WI38 (cell line): ENCODE data around the gene KRTAP5-8.
"Not testable (repeated sequence)": the region's sequence is repeated elsewhere in the genome, so short reads cannot be mapped to it uniquely, and the experiment has no call there.

Experiments used
- H3K4me3 ChIP-seq: 2 replicates; pipeline ENCODE4 v1.5.1; 2011; ENCODE audit warnings: low read depth, mild to moderate bottlenecking, control low read depth, low read length
- TF ChIP-seq, protein P1 (sequence below): IDR thresholded peaks from 2 replicates; pipeline ENCODE4 v1.5.1; 2012; ENCODE audit warnings: low read depth, mild to moderate bottlenecking, control low read depth, low read length

The KRTAP5-8 gene

DNA sequence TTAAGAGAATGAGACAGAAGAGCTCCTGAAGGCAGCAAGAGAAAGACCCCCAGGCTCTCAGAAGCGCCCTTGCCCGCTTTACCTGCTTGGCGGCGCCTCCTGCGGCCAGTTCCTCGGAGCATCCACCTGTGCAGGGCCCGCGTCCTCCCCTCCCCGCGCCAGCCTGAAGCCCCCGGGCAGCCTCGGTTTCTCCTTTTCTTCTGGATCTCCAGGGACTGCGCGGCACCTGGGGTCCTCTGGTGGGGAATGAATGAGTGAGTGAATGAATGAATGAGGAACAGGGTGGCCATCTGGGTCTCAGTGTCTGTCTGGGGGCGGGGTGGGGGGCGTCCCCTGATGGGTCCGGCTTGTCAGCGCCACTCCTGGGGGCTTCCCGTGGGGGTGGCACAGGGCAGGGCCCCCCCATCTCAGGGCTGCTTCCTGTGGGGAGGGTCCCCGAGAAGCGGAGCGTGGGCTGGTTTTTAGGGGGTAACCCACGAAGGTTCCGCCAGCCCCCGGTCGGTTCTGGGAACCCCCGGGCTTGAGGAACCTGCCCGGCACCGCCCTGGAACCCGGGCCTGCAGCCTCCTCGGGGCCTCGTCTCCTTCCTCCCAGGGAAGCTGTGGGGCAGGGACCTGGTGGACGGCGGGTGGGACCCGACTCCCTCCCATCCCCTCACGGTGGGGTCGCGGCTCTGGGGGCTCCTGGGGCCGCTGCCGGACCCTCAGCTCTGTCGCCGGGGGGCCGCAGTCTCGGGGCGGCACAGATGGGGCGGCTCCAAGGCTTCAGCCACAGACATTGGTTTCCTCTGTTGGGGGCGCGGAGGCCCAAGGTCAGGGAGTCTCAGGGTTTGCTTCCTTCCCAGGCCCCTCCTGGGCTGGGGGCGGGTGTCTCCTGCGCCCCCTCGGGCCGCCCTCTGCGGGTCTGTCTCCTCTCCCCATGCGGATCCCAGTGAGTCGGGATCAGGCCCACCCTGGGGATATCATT, 19.0 kb upstream of the KRTAP5-8 start:
- TF ChIP-seq, protein P1, sequence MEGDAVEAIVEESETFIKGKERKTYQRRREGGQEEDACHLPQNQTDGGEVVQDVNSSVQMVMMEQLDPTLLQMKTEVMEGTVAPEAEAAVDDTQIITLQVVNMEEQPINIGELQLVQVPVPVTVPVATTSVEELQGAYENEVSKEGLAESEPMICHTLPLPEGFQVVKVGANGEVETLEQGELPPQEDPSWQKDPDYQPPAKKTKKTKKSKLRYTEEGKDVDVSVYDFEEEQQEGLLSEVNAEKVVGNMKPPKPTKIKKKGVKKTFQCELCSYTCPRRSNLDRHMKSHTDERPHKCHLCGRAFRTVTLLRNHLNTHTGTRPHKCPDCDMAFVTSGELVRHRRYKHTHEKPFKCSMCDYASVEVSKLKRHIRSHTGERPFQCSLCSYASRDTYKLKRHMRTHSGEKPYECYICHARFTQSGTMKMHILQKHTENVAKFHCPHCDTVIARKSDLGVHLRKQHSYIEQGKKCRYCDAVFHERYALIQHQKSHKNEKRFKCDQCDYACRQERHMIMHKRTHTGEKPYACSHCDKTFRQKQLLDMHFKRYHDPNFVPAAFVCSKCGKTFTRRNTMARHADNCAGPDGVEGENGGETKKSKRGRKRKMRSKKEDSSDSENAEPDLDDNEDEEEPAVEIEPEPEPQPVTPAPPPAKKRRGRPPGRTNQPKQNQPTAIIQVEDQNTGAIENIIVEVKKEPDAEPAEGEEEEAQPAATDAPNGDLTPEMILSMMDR: no peak

DNA sequence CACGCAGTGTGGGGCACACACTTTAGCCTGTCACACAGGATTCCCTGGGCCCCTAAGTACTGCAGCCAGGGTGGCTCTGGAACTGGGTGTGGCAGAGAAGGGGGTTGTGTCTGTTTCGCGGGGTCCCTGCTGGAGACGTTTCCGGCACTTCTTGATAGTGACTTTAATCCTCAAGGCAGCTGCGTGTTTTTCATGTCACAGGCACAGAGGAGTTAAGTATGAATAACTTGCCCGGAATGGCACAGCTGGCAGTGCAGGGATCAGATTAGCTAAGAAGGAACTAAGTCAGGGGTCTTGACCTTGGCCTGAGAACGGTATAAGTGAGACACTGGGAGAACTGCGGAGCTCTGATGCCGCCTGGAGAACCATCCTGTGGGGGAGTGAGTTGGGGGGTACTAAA, 18.3 kb upstream of the KRTAP5-8 start:
- TF ChIP-seq, protein P1: no peak

More for the DNA sequence above, 19.0 kb upstream of the KRTAP5-8 start:
- H3K4me3 ChIP-seq: no peak overlapping the region

DNA sequence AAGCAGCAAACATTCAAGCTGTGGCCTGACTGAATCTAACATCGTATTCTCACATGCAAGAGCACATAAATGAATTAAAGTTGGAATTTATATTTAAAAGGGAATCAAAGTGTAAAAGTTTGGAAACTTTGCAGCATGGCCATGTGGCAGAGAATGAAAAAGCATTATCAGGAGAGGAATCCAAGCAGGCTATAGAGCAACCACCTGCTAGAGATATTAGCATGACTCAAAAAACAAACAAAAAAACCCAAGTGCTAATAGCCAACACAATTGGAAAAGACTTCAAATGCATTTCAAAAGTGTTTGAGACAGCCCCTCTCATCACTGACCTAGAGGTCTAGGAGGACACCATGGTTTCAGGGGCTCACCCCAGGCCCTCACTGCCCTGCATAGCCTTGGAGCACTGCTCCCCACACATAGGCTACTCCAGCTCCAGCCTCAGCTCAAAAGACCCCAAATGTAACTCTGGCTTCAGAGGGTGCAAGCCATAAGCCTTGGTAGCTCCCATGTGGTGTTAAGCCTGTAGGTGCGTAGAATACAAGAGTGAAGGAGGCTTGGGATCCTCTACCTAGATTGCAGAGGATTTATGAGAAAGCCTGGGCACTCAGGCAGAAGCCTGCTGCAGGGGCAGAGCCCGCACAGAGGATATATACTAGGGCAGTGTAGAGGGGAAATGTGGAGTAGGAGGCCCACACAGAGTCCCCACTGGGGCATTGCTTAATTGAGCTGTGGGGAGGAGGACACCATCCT, 12.5 kb upstream of the KRTAP5-8 start:
- TF ChIP-seq, protein P1: no peak
- no peak overlapping the region for H3K4me3 ChIP-seq

More for the DNA sequence above, 18.3 kb upstream of the KRTAP5-8 start:
- no peak overlapping the region for H3K4me3 ChIP-seq

DNA sequence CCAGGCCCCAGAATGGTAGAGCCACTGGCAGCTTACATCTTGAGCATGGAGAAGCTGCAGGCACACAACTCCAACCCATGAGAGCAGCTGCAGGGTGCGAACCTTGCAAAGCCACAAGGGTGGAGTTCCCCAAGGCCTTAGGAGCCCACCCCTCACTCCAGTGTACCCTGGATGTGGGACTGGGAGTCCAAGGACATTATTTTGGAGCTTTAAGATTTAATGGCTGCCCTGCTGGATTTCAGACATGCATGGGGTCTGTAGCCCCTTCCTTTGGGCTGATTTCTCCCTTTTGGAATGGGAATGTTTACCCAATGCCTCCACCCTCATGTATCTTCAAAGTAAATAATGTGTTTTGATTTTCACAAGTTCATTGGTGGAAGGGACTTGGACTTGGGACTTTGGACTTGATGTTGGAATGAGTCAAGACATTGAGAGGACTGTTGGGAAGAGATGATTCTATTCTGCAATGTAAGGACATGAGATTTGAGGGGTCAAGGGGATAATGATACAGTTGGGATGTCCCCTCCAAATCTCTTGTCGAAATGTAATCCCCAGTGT, 11.8 kb upstream of the KRTAP5-8 start:
- H3K4me3 ChIP-seq: no peak overlapping the region
- TF ChIP-seq, protein P1: no peak

DNA sequence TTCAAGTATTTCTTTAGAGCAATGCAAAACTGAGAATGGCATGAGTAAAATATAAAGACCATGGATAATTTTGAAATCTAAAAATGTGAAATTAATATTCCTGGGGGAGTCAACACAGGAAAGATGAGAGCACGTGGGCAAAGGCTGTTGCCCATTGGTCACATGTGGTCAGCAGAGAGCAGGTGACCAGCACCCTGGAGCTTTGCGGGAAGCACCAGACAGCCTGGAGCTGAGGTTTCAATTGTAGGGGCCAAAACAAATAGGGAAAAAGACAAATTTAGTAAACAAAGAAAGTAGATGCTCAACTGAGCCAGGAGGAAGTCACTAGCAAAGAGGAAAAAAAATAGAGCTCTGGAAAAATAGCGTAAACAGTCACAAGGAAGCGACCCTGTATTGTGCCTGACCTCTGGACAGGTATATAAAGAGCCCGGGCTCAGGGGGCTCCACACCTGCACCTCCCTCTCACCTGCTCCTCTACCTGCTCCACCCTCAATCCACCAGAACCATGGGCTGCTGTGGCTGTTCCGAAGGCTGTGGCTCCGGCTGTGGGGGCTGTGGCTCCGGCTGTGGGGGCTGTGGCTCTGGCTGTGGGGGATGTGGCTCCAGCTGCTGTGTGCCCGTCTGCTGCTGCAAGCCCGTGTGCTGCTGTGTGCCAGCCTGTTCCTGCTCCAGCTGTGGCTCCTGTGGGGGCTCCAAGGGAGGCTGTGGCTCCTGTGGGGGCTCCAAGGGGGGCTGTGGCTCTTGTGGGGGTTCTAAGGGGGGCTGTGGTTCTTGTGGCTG, 10.8 kb upstream of the KRTAP5-8 start, which contains the start of gene KRTAP5-7:
Gene KRTAP5-7 (plus strand): TSS at position 472 of the 780 bp plus-strand sequence. CDS start 34 bp downstream, at position 506.
- not testable (repeated sequence) for H3K4me3 ChIP-seq

DNA sequence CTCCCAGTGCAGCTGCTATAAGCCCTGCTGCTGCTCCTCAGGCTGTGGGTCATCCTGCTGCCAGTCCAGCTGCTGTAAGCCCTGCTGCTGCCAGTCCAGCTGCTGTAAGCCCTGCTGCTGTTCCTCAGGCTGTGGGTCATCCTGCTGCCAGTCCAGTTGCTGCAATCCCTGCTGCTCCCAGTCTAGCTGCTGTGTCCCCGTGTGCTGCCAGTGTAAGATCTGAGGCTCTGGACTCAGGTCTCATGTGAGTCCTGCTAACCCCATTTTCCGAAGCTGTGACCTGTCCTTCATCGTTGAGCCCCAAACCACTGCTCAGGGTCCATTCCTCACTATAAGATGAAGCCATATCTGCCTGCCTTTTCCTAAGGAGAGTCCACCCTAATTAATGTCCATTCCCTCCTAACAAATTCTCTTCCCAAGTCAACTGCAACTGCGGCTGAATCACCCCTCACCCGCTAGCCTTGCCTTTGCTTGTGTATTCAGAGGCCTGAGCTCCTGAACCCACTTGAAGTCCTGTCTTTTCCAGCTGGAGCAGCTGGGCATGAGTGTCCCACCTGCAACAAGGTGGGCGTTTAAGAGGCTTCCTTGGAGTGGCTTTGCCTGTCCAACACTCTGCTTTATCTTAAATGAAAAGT, 10.1 kb upstream of the KRTAP5-8 start:
- TF ChIP-seq, protein P1: no peak

DNA sequence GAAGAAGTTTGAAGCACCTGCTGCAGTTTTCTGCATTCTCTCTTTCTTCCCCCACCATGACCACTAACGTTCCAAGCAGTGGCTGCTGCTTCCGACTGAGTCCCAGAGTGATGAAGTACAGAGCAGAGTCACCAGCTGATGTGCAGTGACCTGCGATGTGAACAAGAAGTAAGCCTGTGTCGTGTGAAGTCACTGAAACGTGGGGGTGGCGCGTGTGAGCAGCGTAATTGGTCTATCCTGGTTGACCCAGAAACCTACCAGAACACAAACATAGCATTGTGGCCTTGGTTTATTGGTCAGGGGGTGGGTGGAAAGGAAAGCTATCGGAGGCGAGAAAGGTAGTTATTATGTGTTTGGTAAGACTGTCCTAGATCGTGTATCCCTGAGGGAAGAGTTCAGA, 7.2 kb upstream of the KRTAP5-8 start:
- no peak overlapping the region for H3K4me3 ChIP-seq
- TF ChIP-seq, protein P1: no peak

More for the DNA sequence above, 10.1 kb upstream of the KRTAP5-8 start:
- no peak overlapping the region for H3K4me3 ChIP-seq
